HUES64 (cell line): ENCODE data around the gene FBXO2.
"Not testable (repeated sequence)": the region's sequence is repeated elsewhere in the genome, so short reads cannot be mapped to it uniquely, and the experiment has no call there.

Experiments used
- H3K27ac ChIP-seq: 2 replicates; pipeline ENCODE4 v1.7.0; 2013; ENCODE audit warnings: low read depth, low read length, inconsistent platforms
- H3K27me3 ChIP-seq: 2 replicates; pipeline ENCODE4 v1.6.1; 2013; ENCODE audit warnings: mild to moderate bottlenecking, low read length; ENCODE audit not compliant: insufficient read depth
- H3K36me3 ChIP-seq: 2 replicates; pipeline ENCODE4 v1.6.1; 2013; ENCODE audit warnings: mild to moderate bottlenecking, low read length; ENCODE audit not compliant: insufficient read depth
- H3K4me1 ChIP-seq: 2 replicates; pipeline ENCODE4 v1.6.1; 2013; ENCODE audit warnings: mild to moderate bottlenecking, low read length, moderate library complexity; ENCODE audit not compliant: insufficient read depth
- H3K4me3 ChIP-seq: 2 replicates; pipeline ENCODE4 v1.5.1; 2013; ENCODE audit warnings: mild to moderate bottlenecking, low read length, moderate library complexity
- H3K9ac ChIP-seq: 2 replicates; pipeline ENCODE4 v1.6.1; 2013; ENCODE audit warnings: mild to moderate bottlenecking, low read depth, low read length
- H3K9me3 ChIP-seq: 2 replicates; pipeline ENCODE4 v1.6.1; 2013; ENCODE audit warnings: low read depth, low read length; ENCODE audit not compliant: insufficient read depth
- WGBS: fragments of 150-250, 120-280 bp; methylation state at CpG from one replicate; pipeline ENCODE4 v1.1.7; 2013; ENCODE audit warnings: missing lambda C conversion rate; 5-methylcytosine and 5-hydroxymethylcytosine counted together

The FBXO2 gene

GRCh38 chr1:11620924-11621323 is 33.3 kb downstream of the FBXO2 start:
- Histone ChIP-seq H3K9me3 (no peaks in the 10 kb centered on the region), H3K27me3 (no peaks in the 10 kb centered on the region), H3K36me3 (no peaks in the 10 kb centered on the region), H3K4me3 (no peak overlapping the region), H3K9ac (no peak overlapping the region), H3K27ac (no peak overlapping the region), H3K4me1 (no peaks in the 10 kb centered on the region)
- 95% methylated on average over 5 of the region's 5 CpGs for WGBS

GRCh38 chr1:11620405-11620804 is 33.8 kb downstream of the FBXO2 start:
- Histone ChIP-seq H3K36me3 (no peaks in the 10 kb centered on the region), H3K27me3 (no peaks in the 10 kb centered on the region), H3K9me3 (no peaks in the 10 kb centered on the region), H3K9ac (no peak overlapping the region), H3K4me3 (no peak overlapping the region), H3K4me1 (no peaks in the 10 kb centered on the region), H3K27ac (no peak overlapping the region)
- 77% methylated on average over 12 of the region's 12 CpGs for WGBS

GRCh38 chr1:11617741-11618140 is 36.5 kb downstream of the FBXO2 start:
- H3K27me3 ChIP-seq: no peaks in the 10 kb centered on the region

GRCh38 chr1:11617314-11617713 is 36.9 kb downstream of the FBXO2 start:
- WGBS: 77% methylated on average over 7 of the region's 7 CpGs
- no peak overlapping the region for H3K27ac ChIP-seq
- H3K36me3 ChIP-seq: no peaks in the 10 kb centered on the region
- H3K27me3 ChIP-seq: no peaks in the 10 kb centered on the region
- H3K9me3 ChIP-seq: no peaks in the 10 kb centered on the region
- no peak overlapping the region for H3K9ac ChIP-seq
- H3K4me3 ChIP-seq: no peak overlapping the region
- H3K4me1 ChIP-seq: no peaks in the 10 kb centered on the region

More at GRCh38 chr1:11617741-11618140, 36.5 kb downstream of the FBXO2 start:
- H3K4me1 ChIP-seq: no peaks in the 10 kb centered on the region
- no peaks in the 10 kb centered on the region for H3K9me3 ChIP-seq
- 92% methylated on average over 2 of the region's 2 CpGs for WGBS
- H3K27ac ChIP-seq: no peak overlapping the region
- H3K4me3 ChIP-seq: no peak overlapping the region
- no peaks in the 10 kb centered on the region for H3K36me3 ChIP-seq
- no peak overlapping the region for H3K9ac ChIP-seq

- no peak overlapping the region for H3K4me3 ChIP-seq
- no peaks in the 10 kb centered on the region for H3K9me3 ChIP-seq
- no peaks in the 10 kb centered on the region for H3K36me3 ChIP-seq
- no peak overlapping the region for H3K27ac ChIP-seq
- no peaks in the 10 kb centered on the region for H3K4me1 ChIP-seq
- no peaks in the 10 kb centered on the region for H3K27me3 ChIP-seq
- no peak overlapping the region for H3K9ac ChIP-seq
- WGBS: 83% methylated on average over 7 of the region's 7 CpGs
Measured at GRCh38 chr1:11616766-11617165, 37.5 kb downstream of the FBXO2 start.

- no peak overlapping the region for H3K27ac ChIP-seq
- WGBS: 81% methylated on average over 16 of the region's 16 CpGs
- H3K9me3 ChIP-seq: no peaks in the 10 kb centered on the region
- no peaks in the 10 kb centered on the region for H3K36me3 ChIP-seq
- H3K4me1 ChIP-seq: no peaks in the 10 kb centered on the region
- H3K9ac ChIP-seq: no peak overlapping the region
- H3K4me3 ChIP-seq: no peak overlapping the region
- H3K27me3 ChIP-seq: no peaks in the 10 kb centered on the region
Measured at GRCh38 chr1:11615090-11615489, 39.1 kb downstream of the FBXO2 start.

GRCh38 chr1:11613347-11613746 is 40.9 kb downstream of the FBXO2 start:
- Histone ChIP-seq H3K36me3 (no peaks in the 10 kb centered on the region), H3K27me3 (no peaks in the 10 kb centered on the region), H3K4me1 (no peaks in the 10 kb centered on the region), H3K9ac (no peak overlapping the region), H3K4me3 (no peak overlapping the region), H3K27ac (no peak overlapping the region), H3K9me3 (no peaks in the 10 kb centered on the region)
- WGBS: 90% methylated on average over 5 of the region's 5 CpGs

- Histone ChIP-seq H3K9me3 (no peaks in the 10 kb centered on the region), H3K36me3 (no peaks in the 10 kb centered on the region), H3K9ac (no peak overlapping the region), H3K27ac (no peak overlapping the region), H3K4me1 (no peaks in the 10 kb centered on the region), H3K4me3 (no peak overlapping the region), H3K27me3 (no peaks in the 10 kb centered on the region)
- WGBS: 77% methylated on average over 7 of the region's 7 CpGs
Measured at GRCh38 chr1:11611638-11612327, 42.4 kb downstream of the FBXO2 start.

GRCh38 chr1:11610629-11611180 is 43.5 kb downstream of the FBXO2 start:
- 80% methylated on average over 6 of the region's 6 CpGs for WGBS
- Histone ChIP-seq H3K4me3 (no peak overlapping the region), H3K27me3 (no peaks in the 10 kb centered on the region)

GRCh38 chr1:11609378-11609777 is 44.9 kb downstream of the FBXO2 start:
- not testable (repeated sequence) for H3K27ac ChIP-seq, H3K9me3 ChIP-seq, H3K36me3 ChIP-seq, H3K4me1 ChIP-seq, H3K27me3 ChIP-seq, H3K4me3 ChIP-seq, H3K9ac ChIP-seq
- 94% methylated on average over 12 of the region's 13 CpGs for WGBS

More at GRCh38 chr1:11610629-11611180, 43.5 kb downstream of the FBXO2 start:
- Histone ChIP-seq H3K4me1 (no peaks in the 10 kb centered on the region), H3K36me3 (no peaks in the 10 kb centered on the region), H3K9ac (no peak overlapping the region), H3K9me3 (no peaks in the 10 kb centered on the region), H3K27ac (no peak overlapping the region)

GRCh38 chr1:11608596-11609130 is 45.6 kb downstream of the FBXO2 start:
- not testable (repeated sequence) for H3K36me3 ChIP-seq, H3K4me1 ChIP-seq, H3K9ac ChIP-seq, H3K4me3 ChIP-seq, H3K27ac ChIP-seq, H3K27me3 ChIP-seq, H3K9me3 ChIP-seq
- WGBS: 95% methylated on average over 37 of the region's 37 CpGs
